Renal pelvis (tissue), 4 donors: Measurements from ENCODE around the gene RCAN1. TPM values are rescaled to one million over a fixed set of nuclear protein-coding genes. Genes with fewer than 3 reads are reported as not detected.
"Not testable (repeated sequence)": the region's sequence is repeated elsewhere in the genome, so short reads cannot be mapped to it uniquely, and the experiment has no call there.

Experiments used
- DNase-seq: peaks from one replicate; pipeline ENCODE4 v3.0.0-alpha.2; 2013
- polyA plus RNA-seq, 3 donors: library from polyadenylated mRNA; unstranded; fragments of 120-200 nt; gene quantifications; one replicate each; pipeline ENCODE4 v1.2.1, GENCODE V29; 2013; ENCODE audit not compliant: insufficient read length in 3 of 3

Gene RCAN1
- polyA plus RNA-seq, 3 donors, result 29.7 to 34.2 (median 30.4) TPM

DNA sequence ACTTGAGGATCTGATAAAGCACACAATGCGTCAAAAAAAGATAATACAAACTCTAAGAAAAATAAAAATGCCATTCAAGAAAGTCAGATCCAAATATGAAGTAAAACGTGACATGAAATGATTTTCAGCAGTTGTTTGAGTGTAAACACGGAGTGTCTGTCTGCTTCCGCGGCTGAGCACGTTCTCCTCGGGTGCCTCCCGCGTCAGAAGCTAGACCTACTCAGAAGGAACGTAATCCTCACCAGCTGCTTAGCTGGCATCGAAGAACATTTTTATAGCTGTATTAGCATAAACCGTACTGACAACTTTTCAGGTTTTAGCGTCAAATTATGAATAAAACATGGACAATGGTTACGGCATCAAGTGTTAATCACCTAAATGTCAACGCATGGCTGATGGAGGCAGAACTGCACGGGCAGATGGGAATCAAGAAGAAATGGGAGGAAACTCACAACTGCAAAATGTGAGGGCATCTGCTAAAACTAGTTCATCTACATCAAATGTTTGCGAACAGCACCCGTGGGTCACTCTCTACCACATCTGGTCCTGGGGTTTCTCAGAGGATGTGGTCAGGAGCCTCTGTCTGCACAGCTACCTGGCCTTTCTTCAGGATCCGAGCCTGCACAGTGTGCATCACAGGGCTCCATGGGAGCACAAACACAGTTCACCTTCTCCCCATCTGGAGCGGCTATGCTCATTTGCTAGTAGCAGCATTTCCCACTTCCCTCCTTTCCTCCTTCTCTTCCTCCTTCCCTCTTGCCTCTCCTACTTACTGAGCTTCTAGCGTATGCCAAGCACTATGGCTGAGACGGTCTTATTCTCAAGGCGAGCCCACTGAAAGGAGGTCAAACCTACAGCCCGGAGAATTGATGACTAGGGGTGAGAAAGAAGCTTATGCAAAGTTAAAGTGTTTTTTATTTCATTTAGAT lies 40.0 kb downstream of the RCAN1 start:
- DNase-seq, result no peak

DNA sequence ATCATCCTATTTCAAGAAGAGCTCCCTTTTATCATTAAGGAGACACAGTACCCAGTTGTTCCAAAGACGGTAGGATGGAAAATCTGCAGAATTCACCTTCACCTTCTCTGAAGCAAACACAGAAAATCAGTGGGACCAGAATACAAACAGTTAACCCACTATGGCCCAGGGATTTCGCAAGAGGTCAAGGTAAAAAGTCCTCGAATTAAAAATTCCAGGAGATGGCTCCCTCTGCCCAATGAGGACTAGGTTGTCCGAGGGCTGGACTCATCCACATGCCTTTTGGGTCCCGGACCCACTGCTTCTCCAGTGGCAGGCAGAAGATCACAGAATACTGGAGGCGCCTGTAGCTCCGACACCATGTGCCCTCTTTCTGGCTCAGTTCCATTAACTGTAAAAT lies 42.9 kb downstream of the RCAN1 start:
- no peak for DNase-seq

DNA sequence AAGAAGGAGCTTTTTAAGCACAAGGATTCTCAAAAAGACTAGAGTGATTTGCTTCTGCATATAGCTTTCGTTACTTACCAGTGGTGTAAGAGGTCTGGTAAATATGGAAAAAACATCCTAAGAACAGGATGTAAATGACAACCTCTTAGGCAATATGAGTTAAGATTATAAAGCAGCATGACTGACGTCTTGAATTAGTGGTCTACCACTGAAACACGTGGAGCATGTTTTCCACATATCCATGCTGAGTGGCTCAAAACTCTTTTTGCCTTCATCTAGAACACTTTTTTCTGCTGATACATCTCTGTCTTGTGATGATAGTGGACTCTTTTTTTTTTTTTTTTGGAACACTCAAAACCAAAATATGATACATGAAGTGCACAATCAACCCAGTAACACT lies 44.6 kb downstream of the RCAN1 start:
- no peak for DNase-seq

DNA sequence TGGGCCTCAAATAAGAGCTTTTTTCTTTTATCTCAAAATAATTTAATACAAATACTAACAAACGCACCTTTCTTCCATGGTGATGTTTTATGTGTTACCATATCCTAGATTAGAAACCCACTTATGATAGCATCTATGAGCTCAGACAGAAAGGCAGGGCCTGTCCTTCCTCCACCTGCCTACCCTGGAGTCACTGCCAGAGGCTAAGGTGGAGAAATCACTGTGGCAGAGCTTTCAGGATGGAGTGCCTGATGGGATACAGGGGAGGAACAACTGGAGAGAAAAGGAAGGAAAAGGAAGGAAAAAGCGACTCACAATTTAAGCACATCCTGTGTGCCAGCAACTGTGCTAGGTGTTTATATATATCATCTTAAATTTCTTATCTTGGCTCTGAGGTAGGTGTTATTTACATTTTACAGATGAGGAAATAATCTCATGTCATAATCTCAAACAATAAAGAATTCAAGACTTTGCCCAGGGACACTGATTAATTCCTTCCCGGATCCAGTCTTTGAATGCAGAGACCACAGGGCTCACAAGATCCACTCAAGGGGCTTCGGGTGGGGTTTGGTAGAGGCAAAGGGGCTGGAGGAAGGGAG lies 45.4 kb downstream of the RCAN1 start:
- no peak for DNase-seq

DNA sequence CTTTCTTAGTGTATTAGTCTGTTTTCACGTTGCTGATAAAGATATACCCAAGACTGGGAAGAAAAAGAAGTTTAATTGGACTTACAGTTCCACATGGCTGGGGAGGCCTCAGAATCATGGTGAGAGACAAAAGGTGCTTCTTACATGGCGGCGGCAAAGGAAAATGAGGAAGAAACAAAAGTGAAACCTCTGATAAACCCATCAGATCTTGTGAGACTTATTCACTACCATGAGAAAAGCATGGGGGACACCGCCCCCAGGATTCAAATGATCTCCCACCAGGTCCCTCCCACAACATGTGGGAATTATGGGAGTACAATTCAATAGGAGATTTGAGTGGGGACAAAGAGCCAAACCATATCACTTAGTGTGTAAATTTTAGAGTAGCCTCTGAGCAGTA lies 46.1 kb downstream of the RCAN1 start:
- DNase-seq, result not testable (repeated sequence)

DNA sequence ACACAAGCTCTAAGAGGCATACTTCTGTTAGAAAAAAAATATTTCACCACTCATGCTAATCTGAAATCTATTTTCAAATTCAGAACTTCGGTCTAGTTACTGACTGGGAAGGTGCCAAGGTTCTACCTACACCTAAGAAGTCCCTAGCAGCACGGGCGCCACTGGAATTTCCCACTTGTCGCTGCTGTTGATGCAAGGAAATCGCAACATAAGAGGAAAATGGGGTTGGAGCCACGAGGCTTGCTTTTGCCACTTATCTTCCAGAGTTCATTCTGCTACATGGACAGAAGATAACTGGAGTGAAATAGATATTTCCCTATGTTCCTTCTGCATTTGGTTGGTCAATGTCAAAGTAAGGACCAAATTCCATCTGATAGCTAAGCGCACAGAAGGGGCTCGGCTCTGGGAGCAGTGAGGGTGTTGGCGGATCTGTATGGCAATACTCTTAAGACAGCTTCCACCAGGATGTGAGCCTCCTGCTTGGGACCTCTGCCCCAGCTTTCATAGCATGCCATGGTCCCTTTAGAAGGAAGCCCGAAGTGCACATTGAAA lies 47.2 kb downstream of the RCAN1 start:
- no peak for DNase-seq

DNA sequence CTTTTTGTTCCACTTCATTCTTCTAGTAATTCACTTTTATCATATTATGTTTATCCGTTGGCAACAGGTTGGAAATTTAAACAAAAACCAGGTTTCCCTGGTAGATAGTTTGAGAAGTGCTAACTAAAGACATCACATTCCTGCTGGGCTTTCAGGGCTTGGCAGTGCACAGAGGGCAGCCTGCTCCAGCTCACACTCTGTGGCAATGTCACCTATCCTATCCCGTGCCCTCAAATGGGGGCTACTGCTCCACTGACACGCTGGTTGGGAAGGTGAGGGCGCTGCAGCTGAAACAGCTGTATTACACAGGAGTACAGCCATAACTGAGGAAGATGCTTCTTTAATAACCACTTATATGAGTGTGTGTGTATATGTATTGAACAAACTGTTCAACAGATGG lies 49.7 kb downstream of the RCAN1 start:
- no peak for DNase-seq

DNA sequence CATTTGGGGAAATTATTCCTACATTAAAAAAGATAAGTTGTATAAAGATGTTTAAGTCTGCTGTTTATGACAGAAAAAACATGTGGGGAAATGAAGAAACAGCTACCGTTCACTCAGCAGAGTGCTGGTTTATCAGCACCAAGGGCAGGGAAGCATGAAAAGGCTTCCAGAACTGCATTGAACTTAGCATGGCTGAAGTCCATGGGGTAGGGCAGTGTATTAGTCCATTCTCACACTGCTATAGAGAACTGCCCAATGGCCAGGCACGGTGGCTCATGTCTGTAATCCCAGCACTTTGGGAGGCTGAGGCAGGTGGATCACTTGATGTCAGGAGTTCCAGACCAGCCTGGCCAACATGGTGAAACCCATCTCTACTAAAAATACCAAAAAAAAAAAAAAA lies 51.5 kb downstream of the RCAN1 start:
- DNase-seq, result not testable (repeated sequence)

DNA sequence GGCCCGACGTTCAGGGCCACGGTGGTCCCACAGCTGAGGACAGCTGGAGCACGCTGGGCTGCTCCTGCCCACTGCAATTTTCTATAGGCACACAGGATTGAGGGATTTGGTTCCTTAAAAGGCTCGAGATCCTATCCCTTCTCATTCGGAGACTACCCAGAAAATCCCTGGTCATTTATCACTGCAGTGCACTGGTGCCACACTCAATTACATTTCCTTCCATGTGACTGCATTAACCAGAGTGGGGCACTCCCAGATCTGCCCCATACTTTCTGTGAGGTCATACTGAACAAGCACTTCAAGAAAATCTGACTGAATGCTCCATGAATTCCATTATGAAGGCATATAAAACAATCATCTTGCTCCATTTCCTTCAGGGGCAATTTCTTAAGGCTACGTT lies 53.1 kb downstream of the RCAN1 start:
- DNase-seq, result no peak

DNA sequence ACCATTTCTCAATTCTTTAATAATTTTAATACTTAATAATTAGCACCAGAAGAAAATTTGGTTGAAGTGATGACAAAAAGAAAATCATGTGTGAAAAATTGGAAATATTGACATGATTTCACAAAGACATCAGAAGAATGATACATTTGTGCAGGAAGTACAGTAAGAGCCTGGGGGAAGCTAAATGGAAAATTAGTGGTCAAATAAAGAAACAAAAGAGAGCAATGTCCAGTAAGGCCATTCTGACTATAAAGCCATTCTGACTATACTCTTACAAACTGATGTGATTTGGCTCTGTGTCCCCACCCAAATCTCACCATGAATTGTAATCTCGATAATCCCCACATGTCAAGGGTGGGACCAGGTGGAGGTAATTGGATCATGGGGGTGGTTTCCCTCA lies 54.3 kb downstream of the RCAN1 start:
- no peak for DNase-seq

DNA sequence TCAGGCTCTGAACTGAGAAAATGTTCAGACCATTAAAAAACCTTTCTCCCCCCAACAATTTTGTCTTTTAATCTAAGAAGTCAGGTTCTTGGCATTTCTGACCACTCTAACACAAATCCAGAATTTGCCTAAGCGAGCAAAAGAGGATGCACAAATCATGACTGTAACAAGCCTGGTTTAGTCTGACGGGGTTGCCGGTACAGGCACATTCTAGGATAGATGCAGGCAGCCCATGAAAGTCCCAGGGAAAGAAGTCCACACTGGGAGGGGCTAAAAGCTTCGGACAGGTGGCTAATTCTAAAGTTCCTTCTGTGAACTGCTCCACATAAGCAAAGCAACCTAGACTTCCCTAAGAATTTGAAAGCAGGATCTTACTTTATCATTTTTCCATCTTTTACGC lies 54.9 kb downstream of the RCAN1 start:
- DNase-seq, result no peak

DNA sequence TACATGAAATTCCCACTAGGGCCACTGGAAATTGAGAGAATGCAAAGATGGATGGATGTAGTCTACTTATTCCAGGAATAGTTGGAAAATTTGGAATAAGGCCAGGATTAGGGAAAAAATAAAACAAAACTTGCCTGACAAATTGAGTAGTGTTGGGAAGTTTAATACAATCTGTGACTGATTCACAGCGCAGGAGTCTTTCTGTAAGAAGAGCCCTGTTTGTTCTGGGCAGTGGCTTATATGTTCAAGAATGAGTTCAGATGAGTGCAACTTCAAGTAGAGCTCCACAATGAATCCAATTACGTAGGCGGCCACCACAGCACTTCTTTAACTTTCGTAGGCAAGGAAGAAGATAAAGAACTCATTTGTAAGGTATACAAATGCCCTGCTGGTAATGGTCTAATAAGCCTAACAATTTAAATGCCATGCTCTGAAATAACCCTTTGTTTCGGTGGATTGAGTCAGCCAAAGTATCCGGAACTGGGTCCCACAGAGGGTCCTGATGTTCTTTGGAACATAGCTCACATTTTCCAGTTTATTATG lies 55.8 kb downstream of the RCAN1 start:
- no peak for DNase-seq

DNA sequence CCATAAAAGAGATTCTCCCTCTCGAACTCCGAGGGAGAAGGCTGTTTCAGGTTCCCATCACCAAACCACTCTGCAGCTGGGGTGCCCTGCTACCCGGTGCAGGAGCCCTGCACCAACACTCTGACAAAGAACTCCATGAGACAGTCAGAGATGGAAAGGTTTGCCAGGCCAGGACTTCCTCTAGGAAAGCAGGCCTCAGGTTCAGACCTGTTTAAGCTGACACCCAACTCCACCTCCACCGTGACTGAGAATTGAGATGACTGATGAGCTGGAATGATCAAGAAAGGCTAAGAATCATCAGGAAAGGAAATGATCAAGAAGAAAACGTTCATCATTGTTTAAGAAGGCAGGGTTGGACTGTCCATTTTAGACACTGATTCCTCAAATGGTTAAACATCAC lies 56.7 kb downstream of the RCAN1 start:
- no peak for DNase-seq

DNA sequence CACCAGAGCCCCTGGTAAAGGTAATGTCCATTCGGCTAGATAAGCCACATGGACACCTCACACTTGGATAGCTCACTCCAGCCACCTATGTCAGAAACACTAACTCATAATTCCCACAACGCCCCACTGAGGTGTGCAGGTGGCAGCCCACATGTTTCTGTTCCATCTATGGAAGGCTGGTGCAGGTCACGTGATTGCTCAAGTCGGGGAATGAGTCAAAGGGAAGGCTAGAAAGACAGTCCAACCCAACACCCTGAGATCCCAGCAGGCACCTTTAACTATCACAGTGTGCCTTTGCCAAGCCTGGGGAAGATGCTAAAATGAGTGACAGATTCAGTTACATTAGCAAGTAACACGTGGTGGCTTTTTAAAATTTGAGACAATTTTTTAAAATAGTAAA lies 57.7 kb downstream of the RCAN1 start:
- no peak for DNase-seq

DNA sequence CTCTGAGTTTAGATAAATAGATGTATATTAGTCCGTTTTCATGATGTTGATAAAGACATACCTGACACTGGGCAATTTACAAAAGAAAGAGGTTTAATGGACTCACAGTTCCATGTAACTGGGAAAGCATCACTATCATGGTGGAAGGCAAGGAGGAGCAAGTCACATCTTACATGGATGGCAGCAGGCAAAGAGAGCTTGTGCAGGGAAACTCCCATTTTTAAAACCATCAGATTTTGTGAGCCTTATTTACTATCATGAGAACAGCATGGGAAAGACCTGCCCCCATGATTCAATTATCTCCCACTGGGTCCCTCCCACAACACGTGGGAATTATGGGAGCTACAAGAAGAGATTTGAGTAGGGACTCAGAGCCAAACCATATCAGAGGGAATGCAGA lies 60.2 kb downstream of the RCAN1 start:
- not testable (repeated sequence) for DNase-seq

DNA sequence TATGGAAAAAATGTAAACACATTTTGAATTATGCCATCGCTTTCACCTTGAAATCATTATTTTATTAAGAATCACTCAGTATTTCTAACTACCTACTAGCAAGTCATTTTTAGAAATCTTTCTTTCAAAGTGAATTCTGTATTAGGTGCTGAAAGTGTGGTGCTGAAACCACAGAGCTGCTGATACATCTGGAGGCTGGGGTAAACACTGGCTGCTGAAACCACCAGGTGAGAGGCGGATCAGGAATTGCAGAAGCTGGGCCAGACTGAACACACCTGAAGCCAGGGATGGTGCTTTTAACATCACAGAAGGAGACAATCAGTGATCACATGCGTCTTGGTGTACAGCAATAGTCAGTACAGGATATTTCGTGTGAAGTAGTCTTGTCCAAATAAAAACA lies 60.7 kb downstream of the RCAN1 start:
- DNase-seq, result no peak

DNA sequence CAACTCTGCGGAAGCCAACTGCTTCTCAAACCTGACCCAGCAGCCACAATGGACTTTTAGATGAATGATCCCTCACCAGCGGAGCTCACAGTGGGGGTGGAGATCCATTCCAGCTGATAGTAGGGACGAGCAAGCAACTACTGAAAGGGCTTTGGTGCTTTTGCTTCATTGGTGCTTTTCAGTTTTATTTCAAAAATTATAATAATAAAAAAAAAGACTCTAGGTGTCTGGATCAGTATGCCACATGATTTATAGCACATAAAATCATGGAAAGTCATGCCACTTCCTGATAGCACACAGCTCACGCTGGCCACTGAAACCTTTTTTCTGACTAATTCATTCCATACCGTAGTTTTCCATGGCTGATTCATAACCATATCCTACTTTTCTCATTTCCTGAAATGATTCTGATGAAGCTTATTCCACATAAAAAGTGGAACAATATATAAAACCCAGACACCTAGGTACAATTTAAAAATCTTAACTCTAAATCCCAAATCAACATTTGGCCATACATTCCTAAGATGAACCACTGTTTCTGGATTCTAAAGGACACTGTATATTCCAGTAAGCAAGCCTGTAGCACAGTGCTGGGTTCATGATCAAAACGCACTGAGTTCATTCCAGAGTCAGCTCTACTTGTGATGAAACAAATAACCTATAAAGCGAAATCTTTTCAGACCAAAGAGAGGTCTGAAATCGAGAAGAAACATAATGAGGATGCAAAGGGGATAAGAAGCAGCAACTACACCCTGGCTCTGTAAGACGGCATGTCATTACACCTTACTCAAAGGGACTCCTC lies 61.6 kb downstream of the RCAN1 start:
- DNase-seq, result no peak

DNA sequence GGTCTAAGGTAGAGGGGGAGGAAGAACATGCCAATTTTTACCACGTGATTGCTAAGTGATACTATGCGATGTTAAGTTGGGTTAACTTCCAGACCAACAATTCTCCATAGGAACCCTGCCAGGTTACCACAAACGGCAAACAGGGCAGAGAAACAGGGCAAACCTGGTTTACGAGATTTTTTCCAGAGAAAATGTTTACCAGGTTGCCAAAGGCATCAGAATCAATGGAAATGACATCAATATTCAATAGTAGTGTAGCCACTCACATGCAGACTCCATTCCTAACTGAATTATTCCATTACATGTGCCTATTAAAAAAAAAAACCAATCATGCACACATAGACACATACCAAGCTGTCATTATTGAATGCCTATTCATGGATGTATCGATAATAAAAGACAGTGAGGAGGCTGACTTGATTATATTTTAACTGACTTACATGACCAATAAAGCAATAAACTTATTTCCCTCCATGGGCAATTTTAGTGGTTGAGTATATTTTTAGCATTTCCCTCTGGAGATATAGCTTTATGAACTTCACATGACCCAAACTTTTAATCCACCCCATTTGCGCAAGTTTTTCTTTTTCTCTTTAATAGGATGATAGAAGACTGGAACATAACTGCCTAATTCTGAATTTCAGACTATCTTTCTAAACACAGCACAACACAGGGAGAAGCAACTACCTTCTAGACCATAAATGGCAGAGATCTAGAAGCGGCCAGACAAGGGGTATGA lies 62.4 kb downstream of the RCAN1 start:
- no peak for DNase-seq

DNA sequence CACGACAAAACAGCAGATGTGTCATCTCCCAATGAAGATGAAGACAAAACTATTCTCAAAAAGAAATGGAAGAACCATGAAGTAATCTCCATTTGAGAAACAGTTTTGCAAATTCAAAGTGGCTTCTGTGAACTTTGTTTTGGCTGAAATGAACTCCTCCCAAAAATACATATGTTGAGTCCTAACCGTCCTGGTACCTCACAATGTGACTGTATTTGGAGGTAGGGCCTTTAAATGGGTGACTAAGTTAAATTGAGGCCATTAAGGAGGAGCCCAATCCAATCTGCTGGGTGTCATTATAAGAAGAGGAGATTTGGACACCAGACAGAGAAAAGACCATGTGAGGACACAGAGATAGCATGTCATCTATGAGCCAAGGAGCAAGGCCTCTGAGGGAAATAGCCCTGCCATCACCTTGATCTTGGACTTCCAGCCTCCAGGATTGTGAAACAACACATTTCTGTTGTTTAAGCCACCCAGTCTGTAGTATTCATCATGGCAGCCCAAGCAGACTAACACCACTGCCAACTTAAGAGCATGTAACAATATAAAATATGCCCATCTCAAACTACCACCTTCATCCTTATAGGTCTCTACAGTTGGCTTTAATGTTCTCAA lies 64.6 kb downstream of the RCAN1 start:
- DNase-seq, result no peak

DNA sequence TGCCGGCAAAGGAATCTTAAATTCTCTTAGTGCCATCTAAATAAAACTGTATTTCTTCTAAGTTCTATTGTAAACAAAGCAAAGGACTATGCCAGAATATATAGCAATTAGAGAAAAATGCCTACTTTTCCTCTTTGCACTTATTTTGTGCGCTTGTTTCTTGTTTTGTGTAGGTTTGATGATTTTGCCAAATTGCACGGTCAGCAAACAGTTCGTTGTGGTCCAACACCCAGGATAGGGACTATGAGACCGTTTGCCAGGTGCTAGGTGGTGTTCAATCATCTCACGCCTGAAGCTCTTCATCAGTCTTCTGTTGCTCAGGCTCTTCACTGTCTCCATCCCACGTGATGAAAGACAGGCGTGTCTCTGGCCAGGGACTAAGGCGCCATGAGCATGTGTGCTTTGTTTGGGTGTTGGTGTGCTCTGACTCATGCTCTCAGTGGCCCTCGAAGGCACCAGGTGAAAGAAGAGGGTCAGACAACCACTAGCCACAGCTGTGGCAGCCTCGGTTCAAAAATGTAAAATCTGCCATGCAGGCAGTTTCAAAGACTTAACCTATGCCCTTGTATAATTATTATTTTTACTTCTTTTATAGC lies 66.0 kb downstream of the RCAN1 start:
- DNase-seq, result no peak

DNA sequence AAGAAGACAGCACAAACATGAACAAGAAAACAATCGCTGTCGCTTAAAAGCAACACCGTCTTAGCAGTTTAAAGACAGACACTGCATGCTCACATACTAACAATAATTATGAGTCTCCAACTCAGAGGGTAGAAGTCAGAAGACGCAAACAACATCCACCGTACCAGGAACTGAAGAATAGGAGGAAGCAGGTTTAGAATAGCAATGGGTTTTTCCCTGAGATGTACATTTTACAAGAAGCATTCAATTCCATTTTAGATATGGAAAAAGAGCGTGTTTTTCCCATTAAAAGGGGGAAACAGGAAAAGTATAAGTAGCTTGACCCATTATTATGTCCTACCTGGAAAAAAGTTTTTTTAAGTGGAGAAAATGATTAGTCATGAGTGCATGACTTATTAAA lies 68.4 kb downstream of the RCAN1 start:
- DNase-seq, result no peak
